ENCODE results near the gene CHAC1. TPM values are rescaled to one million over a fixed set of nuclear protein-coding genes. Genes with fewer than 3 reads are reported as not detected.

Gene CHAC1
- total and polyA plus RNA-seq, 2 of the 13 experiments (the other 11 are each of a cell fraction or from before 2014, with no cell fraction given), result 0.44 TPM; not detected in 1

GRCh38 chr15:40960151-40960885, 7.0 kb downstream of the CHAC1 start:
- POLR2A ChIA-PET, result no interaction called here
- peak; percentile 15; the same call in 1 of the 3 replicates for ATAC-seq
- no peak overlapping the region for H3K9ac ChIP-seq (ENCODE audit: insufficient read depth, low read depth, low read length)
- H3K36me3 ChIP-seq (replicated peaks in 1 of 2; ENCODE audit: control insufficient read depth in 1 of 2, insufficient read depth in 2 of 2, low read length in 2 of 2), result no peaks in the 10 kb centered on the region
- no peak overlapping the region for H3K4me2 ChIP-seq (ENCODE audit: low read depth, low read length)
- 27% methylated on average over 11 of the region's 16 CpGs for WGBS (ENCODE audit: low lambda C conversion rate)
- no peaks in the 10 kb centered on the region for H3K4me1 ChIP-seq (ENCODE audit: insufficient read depth, low read length)
- no peak for FAIRE-seq
- H3K4me3 ChIP-seq (replicated peaks in 1 of 3; ENCODE audit: insufficient read depth in 1 of 3, low read depth in 2 of 3, low read length in 3 of 3), result no peak overlapping the region
- no peak overlapping the region for H2AFZ ChIP-seq (ENCODE audit: low read length)
- no peak overlapping the region for H3K27ac ChIP-seq (ENCODE audit: extremely low read length, insufficient read depth, low read length)
- in situ Hi-C loops (cut with HindIII; ENCODE audit: extremely low pct_ligation_motif_present, low pct_unique_long_range_greater_than_20kb) (no loop called here), intact Hi-C loops (cut with micrococcal nuclease; ENCODE audit: unreplicated experiment) (no loop called here)
- H3K27me3 ChIP-seq (ENCODE audit: control insufficient read depth in 1 of 2, insufficient read depth in 2 of 2, low read length in 2 of 2), result peaks cover 10 to 52% of the 10 kb centered on the region in 2 experiments
- no TSS peak for BruUV-seq (replicated peaks)
- no peaks in the 10 kb centered on the region for H3K9me3 ChIP-seq (ENCODE audit: low read length)
- DNase-seq (ENCODE audit: low spot score), result no peak
- CTCF ChIA-PET (ENCODE audit: low intra/inter-chr PET ratio, low total read pairs), result no interaction called here
- no peaks in the 10 kb centered on the region for H3K79me2 ChIP-seq (ENCODE audit: insufficient read depth, low read length)
- H4K20me1 ChIP-seq (ENCODE audit: insufficient read depth, low read length), result no peaks in the 10 kb centered on the region
- TF ChIP-seq, protein P1, sequence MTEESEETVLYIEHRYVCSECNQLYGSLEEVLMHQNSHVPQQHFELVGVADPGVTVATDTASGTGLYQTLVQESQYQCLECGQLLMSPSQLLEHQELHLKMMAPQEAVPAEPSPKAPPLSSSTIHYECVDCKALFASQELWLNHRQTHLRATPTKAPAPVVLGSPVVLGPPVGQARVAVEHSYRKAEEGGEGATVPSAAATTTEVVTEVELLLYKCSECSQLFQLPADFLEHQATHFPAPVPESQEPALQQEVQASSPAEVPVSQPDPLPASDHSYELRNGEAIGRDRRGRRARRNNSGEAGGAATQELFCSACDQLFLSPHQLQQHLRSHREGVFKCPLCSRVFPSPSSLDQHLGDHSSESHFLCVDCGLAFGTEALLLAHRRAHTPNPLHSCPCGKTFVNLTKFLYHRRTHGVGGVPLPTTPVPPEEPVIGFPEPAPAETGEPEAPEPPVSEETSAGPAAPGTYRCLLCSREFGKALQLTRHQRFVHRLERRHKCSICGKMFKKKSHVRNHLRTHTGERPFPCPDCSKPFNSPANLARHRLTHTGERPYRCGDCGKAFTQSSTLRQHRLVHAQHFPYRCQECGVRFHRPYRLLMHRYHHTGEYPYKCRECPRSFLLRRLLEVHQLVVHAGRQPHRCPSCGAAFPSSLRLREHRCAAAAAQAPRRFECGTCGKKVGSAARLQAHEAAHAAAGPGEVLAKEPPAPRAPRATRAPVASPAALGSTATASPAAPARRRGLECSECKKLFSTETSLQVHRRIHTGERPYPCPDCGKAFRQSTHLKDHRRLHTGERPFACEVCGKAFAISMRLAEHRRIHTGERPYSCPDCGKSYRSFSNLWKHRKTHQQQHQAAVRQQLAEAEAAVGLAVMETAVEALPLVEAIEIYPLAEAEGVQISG (CRISPR knock-in tag; IDR thresholded peaks at IDR 0.05), result no peak
- TF ChIP-seq PHF20 (CRISPR knock-in tag; IDR thresholded peaks at IDR 0.05) (no peak), GABPB1 (CRISPR knock-in tag; IDR thresholded peaks at IDR 0.05) (no peak), ZSCAN12 (CRISPR knock-in tag; IDR thresholded peaks at IDR 0.05) (no peak), NKX3-1 (CRISPR knock-in tag; IDR thresholded peaks at IDR 0.05) (no peak), ZNF788 (CRISPR knock-in tag; IDR thresholded peaks at IDR 0.05; ENCODE audit: borderline replicate concordance) (no peak), ZNF614 (CRISPR knock-in tag; IDR thresholded peaks at IDR 0.05; ENCODE audit: borderline replicate concordance) (no peak), ZNF264 (CRISPR knock-in tag; IDR thresholded peaks at IDR 0.05) (no peak), YEATS4 (CRISPR knock-in tag; IDR thresholded peaks at IDR 0.05; ENCODE audit: borderline replicate concordance) (no peak), ZNF557 (CRISPR knock-in tag; IDR thresholded peaks at IDR 0.05) (no peak), SIN3B (IDR thresholded peaks at IDR 0.05; ENCODE audit: low read length) (no peak), ZNF562 (CRISPR knock-in tag; IDR thresholded peaks at IDR 0.05; ENCODE audit: borderline replicate concordance) (no peak), MTF2 (CRISPR knock-in tag; IDR thresholded peaks at IDR 0.05; ENCODE audit: borderline replicate concordance) (no peak), ZNF44 (CRISPR knock-in tag; IDR thresholded peaks at IDR 0.05) (no peak), DBP (CRISPR knock-in tag; IDR thresholded peaks at IDR 0.05; ENCODE audit: not compliant biosample characterization) (no peak)
- TF ChIP-seq, protein P2, sequence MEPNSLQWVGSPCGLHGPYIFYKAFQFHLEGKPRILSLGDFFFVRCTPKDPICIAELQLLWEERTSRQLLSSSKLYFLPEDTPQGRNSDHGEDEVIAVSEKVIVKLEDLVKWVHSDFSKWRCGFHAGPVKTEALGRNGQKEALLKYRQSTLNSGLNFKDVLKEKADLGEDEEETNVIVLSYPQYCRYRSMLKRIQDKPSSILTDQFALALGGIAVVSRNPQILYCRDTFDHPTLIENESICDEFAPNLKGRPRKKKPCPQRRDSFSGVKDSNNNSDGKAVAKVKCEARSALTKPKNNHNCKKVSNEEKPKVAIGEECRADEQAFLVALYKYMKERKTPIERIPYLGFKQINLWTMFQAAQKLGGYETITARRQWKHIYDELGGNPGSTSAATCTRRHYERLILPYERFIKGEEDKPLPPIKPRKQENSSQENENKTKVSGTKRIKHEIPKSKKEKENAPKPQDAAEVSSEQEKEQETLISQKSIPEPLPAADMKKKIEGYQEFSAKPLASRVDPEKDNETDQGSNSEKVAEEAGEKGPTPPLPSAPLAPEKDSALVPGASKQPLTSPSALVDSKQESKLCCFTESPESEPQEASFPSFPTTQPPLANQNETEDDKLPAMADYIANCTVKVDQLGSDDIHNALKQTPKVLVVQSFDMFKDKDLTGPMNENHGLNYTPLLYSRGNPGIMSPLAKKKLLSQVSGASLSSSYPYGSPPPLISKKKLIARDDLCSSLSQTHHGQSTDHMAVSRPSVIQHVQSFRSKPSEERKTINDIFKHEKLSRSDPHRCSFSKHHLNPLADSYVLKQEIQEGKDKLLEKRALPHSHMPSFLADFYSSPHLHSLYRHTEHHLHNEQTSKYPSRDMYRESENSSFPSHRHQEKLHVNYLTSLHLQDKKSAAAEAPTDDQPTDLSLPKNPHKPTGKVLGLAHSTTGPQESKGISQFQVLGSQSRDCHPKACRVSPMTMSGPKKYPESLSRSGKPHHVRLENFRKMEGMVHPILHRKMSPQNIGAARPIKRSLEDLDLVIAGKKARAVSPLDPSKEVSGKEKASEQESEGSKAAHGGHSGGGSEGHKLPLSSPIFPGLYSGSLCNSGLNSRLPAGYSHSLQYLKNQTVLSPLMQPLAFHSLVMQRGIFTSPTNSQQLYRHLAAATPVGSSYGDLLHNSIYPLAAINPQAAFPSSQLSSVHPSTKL (CRISPR knock-in tag; IDR thresholded peaks at IDR 0.05), result no peak
- TF ChIP-seq, protein P3, sequence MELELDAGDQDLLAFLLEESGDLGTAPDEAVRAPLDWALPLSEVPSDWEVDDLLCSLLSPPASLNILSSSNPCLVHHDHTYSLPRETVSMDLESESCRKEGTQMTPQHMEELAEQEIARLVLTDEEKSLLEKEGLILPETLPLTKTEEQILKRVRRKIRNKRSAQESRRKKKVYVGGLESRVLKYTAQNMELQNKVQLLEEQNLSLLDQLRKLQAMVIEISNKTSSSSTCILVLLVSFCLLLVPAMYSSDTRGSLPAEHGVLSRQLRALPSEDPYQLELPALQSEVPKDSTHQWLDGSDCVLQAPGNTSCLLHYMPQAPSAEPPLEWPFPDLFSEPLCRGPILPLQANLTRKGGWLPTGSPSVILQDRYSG (CRISPR knock-in tag; IDR thresholded peaks at IDR 0.05), result no peak
